Neural cell (in vitro differentiated cells): ENCODE results near the gene UCK1. TPM values are rescaled to one million over a fixed set of nuclear protein-coding genes. Genes with fewer than 3 reads are reported as not detected.

ENCODE experiments used
- H2AFZ ChIP-seq: fragments of 200-600, 300-800 bp; sonication (generic), shearing (Covaris generic); 2 replicates; pipeline ENCODE4 v1.6.0; 2014; ENCODE audit warnings: low read depth, mild to moderate bottlenecking, antibody characterized with exemption, low read length, moderate library complexity
- H3F3A ChIP-seq: fragments of 200-600 bp; shearing (Covaris generic); 2 replicates; pipeline ENCODE4 v1.6.1; 2016; ENCODE audit warnings: mild to moderate bottlenecking, moderate library complexity, mixed read lengths, antibody characterized with exemption, low read length; ENCODE audit not compliant: insufficient read depth, poor library complexity, severe bottlenecking
- H3K27ac ChIP-seq: fragments of 200-600, 300-800 bp; sonication (generic), shearing (Covaris generic); 2 replicates; pipeline ENCODE4 v1.5.1; 2014; ENCODE audit warnings: mild to moderate bottlenecking, low read length, moderate library complexity
- H3K27me3 ChIP-seq: fragments of 300-800, 200-600 bp; sonication (generic), shearing (Covaris generic); 2 replicates; pipeline ENCODE4 v1.6.0; 2014; ENCODE audit warnings: mild to moderate bottlenecking, low read depth, low read length, moderate library complexity; ENCODE audit not compliant: insufficient read depth
- H3K36me3 ChIP-seq: fragments of 300-800, 200-600 bp; sonication (generic), shearing (Covaris generic); 2 replicates; pipeline ENCODE4 v1.5.1; 2014; ENCODE audit warnings: mild to moderate bottlenecking, antibody characterized with exemption, low read length, moderate library complexity; ENCODE audit not compliant: insufficient read depth
- H3K4me2 ChIP-seq: fragments of 300-800, 200-600 bp; sonication (generic), shearing (Covaris generic); 2 replicates; pipeline ENCODE4 v1.6.0; 2014; ENCODE audit warnings: mild to moderate bottlenecking, low read length
- H3K4me3 ChIP-seq: fragments of 300-800, 200-600 bp; sonication (generic), shearing (Covaris generic); 2 replicates; pipeline ENCODE4 v1.5.1; 2014; ENCODE audit warnings: mild to moderate bottlenecking, low read length, moderate library complexity
- H3K79me2 ChIP-seq: fragments of 200-600 bp; shearing (Covaris generic); replicated peaks from 2 replicates; pipeline ENCODE4 v1.6.0; 2014; ENCODE audit warnings: mild to moderate bottlenecking, low read length, moderate library complexity; ENCODE audit not compliant: insufficient read depth
- H3K9ac ChIP-seq: fragments of 300-800, 200-600 bp; sonication (generic), shearing (Covaris generic); 2 replicates; pipeline ENCODE4 v1.6.1; 2016; ENCODE audit warnings: mild to moderate bottlenecking, low read length, mixed read lengths
- H3K9me2 ChIP-seq: fragments of 200-600 bp; shearing (Covaris generic); 2 replicates; pipeline ENCODE4 v1.6.1; 2016; ENCODE audit warnings: mild to moderate bottlenecking, low read length, mixed read lengths; ENCODE audit not compliant: insufficient read depth
- H3K9me3 ChIP-seq: fragments of 200-600, 300-800 bp; sonication (generic), shearing (Covaris generic); 2 replicates; pipeline ENCODE4 v1.6.1; 2016; ENCODE audit warnings: mild to moderate bottlenecking, mixed run types, low read length, moderate library complexity, mixed read lengths
- H4K20me1 ChIP-seq: fragments of 200-600 bp; shearing (Covaris generic); 2 replicates; pipeline ENCODE4 v1.6.1; 2016; ENCODE audit warnings: mild to moderate bottlenecking, mixed run types; ENCODE audit not compliant: insufficient read depth
- EP300 ChIP-seq: fragments of 450-650 bp; conservative IDR thresholded peaks from 2 replicates; pipeline ENCODE4 v1.6.1; 2014; ENCODE audit warnings: antibody characterized with exemption, mild to moderate bottlenecking, moderate library complexity; ENCODE audit not compliant: poor library complexity, severe bottlenecking
- EZH2 ChIP-seq: fragments of 200-600, 300-800 bp; shearing (Covaris generic), sonication (generic); IDR thresholded peaks from 2 replicates; pipeline ENCODE4 v1.6.1; 2014; ENCODE audit warnings: antibody characterized with exemption, low read length, borderline replicate concordance, mild to moderate bottlenecking; ENCODE audit not compliant: insufficient read depth, poor library complexity, severe bottlenecking
- MXI1 ChIP-seq: fragments of 450-650 bp; conservative IDR thresholded peaks from 2 replicates; pipeline ENCODE4 v1.6.1; 2014; ENCODE audit warnings: antibody characterized with exemption, mild to moderate bottlenecking; ENCODE audit not compliant: poor library complexity, severe bottlenecking
- POLR2AphosphoS5 ChIP-seq: IDR thresholded peaks from 2 replicates; pipeline ENCODE4 v1.6.1; 2012
- RAD21 ChIP-seq: fragments of 450-650 bp; conservative IDR thresholded peaks from 2 replicates; pipeline ENCODE4 v1.6.1; 2014; ENCODE audit warnings: antibody characterized with exemption, mild to moderate bottlenecking, moderate library complexity
- SMC3 ChIP-seq: fragments of 450-650 bp; conservative IDR thresholded peaks from 2 replicates; pipeline ENCODE4 v1.6.1; 2014; ENCODE audit warnings: antibody characterized with exemption, mild to moderate bottlenecking, moderate library complexity; ENCODE audit not compliant: poor library complexity
- TAF1 ChIP-seq: IDR thresholded peaks from 2 replicates; pipeline ENCODE4 v1.6.1; 2012; ENCODE audit warnings: low read depth
- polyA plus RNA-seq: library from polyadenylated mRNA; depleted of rRNA; stranded (reverse); fragments of >200 nt; gene quantifications from 2 replicates; pipeline ENCODE4 v1.2.3, GENCODE V29; 2014
- TF ChIP-seq, protein P1 (sequence below): IDR thresholded peaks from 2 replicates; pipeline ENCODE4 v1.6.1; 2012; ENCODE audit warnings: borderline replicate concordance
- TF ChIP-seq, protein P2 (sequence below): fragments of 450-650 bp; IDR thresholded peaks from 2 replicates; pipeline ENCODE4 v1.5.1; 2014; ENCODE audit warnings: antibody characterized with exemption, mild to moderate bottlenecking, moderate library complexity; ENCODE audit not compliant: poor library complexity, severe bottlenecking

Gene UCK1
- polyA plus RNA-seq, 1 donor from 2014 or later: 45.9 TPM

DNA sequence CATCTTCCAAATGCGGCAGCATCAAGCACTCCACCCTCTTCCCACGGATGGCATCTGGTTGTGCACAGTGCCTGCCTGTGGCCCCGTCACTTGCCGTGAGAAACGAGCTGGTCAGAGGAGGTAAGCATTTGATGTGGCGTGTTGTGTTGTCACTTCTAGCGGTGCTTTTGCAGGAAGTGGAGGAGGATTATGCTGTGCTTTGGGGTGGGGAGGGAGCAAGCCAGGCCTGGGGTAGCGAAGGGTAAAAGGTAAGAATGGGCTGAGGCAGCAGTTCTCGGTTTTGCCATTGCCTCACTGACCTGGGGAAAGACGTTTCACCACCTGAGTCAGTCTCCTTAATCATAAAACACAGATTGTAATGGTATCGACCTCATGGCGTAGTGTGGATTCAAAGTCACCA is 30.7 kb downstream of the UCK1 start:
- no peaks in the 10 kb centered on the region for H3K9me3 ChIP-seq
- H3K4me3 ChIP-seq: no peak overlapping the region
- H3K36me3 ChIP-seq: no peaks in the 10 kb centered on the region
- no peaks in the 10 kb centered on the region for H3F3A ChIP-seq
- H4K20me1 ChIP-seq: no peaks in the 10 kb centered on the region
- no peaks in the 10 kb centered on the region for H3K27me3 ChIP-seq
- no peak overlapping the region for H3K9ac ChIP-seq
- H3K9me2 ChIP-seq: no peaks in the 10 kb centered on the region
- H3K27ac ChIP-seq: no peak overlapping the region
- H3K4me2 ChIP-seq: no peak overlapping the region
- TF ChIP-seq, protein P1, sequence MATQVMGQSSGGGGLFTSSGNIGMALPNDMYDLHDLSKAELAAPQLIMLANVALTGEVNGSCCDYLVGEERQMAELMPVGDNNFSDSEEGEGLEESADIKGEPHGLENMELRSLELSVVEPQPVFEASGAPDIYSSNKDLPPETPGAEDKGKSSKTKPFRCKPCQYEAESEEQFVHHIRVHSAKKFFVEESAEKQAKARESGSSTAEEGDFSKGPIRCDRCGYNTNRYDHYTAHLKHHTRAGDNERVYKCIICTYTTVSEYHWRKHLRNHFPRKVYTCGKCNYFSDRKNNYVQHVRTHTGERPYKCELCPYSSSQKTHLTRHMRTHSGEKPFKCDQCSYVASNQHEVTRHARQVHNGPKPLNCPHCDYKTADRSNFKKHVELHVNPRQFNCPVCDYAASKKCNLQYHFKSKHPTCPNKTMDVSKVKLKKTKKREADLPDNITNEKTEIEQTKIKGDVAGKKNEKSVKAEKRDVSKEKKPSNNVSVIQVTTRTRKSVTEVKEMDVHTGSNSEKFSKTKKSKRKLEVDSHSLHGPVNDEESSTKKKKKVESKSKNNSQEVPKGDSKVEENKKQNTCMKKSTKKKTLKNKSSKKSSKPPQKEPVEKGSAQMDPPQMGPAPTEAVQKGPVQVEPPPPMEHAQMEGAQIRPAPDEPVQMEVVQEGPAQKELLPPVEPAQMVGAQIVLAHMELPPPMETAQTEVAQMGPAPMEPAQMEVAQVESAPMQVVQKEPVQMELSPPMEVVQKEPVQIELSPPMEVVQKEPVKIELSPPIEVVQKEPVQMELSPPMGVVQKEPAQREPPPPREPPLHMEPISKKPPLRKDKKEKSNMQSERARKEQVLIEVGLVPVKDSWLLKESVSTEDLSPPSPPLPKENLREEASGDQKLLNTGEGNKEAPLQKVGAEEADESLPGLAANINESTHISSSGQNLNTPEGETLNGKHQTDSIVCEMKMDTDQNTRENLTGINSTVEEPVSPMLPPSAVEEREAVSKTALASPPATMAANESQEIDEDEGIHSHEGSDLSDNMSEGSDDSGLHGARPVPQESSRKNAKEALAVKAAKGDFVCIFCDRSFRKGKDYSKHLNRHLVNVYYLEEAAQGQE: no peak
- no peak for TF ChIP-seq SMC3
- TF ChIP-seq RAD21: no peak
- TF ChIP-seq EP300: no peak
- TF ChIP-seq EZH2: no peak
- TF ChIP-seq TAF1: no peak
- no peak for TF ChIP-seq MXI1
- TF ChIP-seq POLR2AphosphoS5: no peak
- TF ChIP-seq, protein P2, sequence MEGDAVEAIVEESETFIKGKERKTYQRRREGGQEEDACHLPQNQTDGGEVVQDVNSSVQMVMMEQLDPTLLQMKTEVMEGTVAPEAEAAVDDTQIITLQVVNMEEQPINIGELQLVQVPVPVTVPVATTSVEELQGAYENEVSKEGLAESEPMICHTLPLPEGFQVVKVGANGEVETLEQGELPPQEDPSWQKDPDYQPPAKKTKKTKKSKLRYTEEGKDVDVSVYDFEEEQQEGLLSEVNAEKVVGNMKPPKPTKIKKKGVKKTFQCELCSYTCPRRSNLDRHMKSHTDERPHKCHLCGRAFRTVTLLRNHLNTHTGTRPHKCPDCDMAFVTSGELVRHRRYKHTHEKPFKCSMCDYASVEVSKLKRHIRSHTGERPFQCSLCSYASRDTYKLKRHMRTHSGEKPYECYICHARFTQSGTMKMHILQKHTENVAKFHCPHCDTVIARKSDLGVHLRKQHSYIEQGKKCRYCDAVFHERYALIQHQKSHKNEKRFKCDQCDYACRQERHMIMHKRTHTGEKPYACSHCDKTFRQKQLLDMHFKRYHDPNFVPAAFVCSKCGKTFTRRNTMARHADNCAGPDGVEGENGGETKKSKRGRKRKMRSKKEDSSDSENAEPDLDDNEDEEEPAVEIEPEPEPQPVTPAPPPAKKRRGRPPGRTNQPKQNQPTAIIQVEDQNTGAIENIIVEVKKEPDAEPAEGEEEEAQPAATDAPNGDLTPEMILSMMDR: no peak
- no peak overlapping the region for H2AFZ ChIP-seq
- H3K79me2 ChIP-seq: peaks cover 13% of the 10 kb centered on the region

DNA sequence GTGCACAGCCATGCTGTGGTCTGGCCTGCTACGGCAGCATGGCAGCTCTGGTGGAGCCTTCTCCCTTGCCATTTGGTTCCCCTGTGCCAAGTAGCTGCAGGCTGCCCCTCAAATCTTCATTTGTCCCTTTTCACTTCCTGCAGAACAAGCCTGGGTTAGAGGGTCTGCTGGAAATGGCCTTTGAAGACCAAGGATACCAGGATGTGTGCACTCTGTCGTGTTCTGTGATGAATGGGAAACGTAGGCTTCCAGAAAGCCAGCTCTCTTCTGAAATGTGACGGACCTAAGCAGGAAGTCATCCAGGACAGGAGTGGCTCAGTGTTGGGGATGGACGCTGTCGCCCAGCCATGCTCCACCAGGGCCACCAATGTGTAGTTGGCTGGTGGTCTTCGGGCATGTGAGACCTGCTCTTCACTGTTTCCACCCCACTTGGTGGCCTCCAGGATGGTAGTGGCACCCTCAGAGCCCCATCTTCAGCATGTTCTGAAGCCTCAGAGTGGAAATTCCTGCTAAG is 31.8 kb downstream of the UCK1 start:
- H3K27ac ChIP-seq: no peak overlapping the region
- peaks cover 10% of the 10 kb centered on the region for H3K79me2 ChIP-seq
- no peak overlapping the region for H3K4me3 ChIP-seq
- no peaks in the 10 kb centered on the region for H4K20me1 ChIP-seq
- H3K9ac ChIP-seq: no peak overlapping the region
- H3K4me2 ChIP-seq: no peak overlapping the region
- H3K27me3 ChIP-seq: no peaks in the 10 kb centered on the region
- no peak overlapping the region for H2AFZ ChIP-seq
- H3K9me3 ChIP-seq: no peaks in the 10 kb centered on the region
- TF ChIP-seq, protein P1: no peak
- TF ChIP-seq EZH2 (no peak), TAF1 (no peak), MXI1 (no peak), RAD21 (no peak), EP300 (no peak), POLR2AphosphoS5 (no peak), SMC3 (no peak)
- TF ChIP-seq, protein P2: no peak
- no peaks in the 10 kb centered on the region for H3F3A ChIP-seq
- H3K36me3 ChIP-seq: no peaks in the 10 kb centered on the region
- H3K9me2 ChIP-seq: no peaks in the 10 kb centered on the region
